H9 (cell line): ENCODE measurements around the gene SNRPD3. TPM values are rescaled to one million over a fixed set of nuclear protein-coding genes. Genes with fewer than 3 reads are reported as not detected.
"Not testable (repeated sequence)": the region's sequence is repeated elsewhere in the genome, so short reads cannot be mapped to it uniquely, and the experiment has no call there.

Source experiments
- DNase-seq: peaks from one replicate; pipeline ENCODE4 v3.0.0-alpha.2; 2017
- H2AFZ ChIP-seq: one replicate; pipeline ENCODE4 v1.6.1; 2013; ENCODE audit warnings: mild to moderate bottlenecking, low read length, control low read depth, moderate library complexity
- H2AK5ac ChIP-seq: 2 replicates; pipeline ENCODE4 v1.6.1; 2013; ENCODE audit warnings: low read length, control low read depth, mixed read lengths; ENCODE audit not compliant: insufficient read length
- H2BK120ac ChIP-seq: one replicate; pipeline ENCODE4 v1.6.1; 2013; ENCODE audit warnings: low read depth, mild to moderate bottlenecking, low read length, control low read depth, inconsistent platforms; ENCODE audit not compliant: poor library complexity, severe bottlenecking
- H2BK12ac ChIP-seq: 2 replicates; pipeline ENCODE4 v1.6.1; 2013; ENCODE audit warnings: low read length, control low read depth, mixed read lengths, low read depth; ENCODE audit not compliant: insufficient read length
- H2BK15ac ChIP-seq: 2 replicates; pipeline ENCODE4 v1.6.1; 2013; ENCODE audit warnings: low read depth, low read length, control low read depth
- H2BK20ac ChIP-seq: one replicate; pipeline ENCODE4 v1.6.1; 2013; ENCODE audit warnings: low read depth, mild to moderate bottlenecking, low read length, control low read depth, inconsistent platforms; ENCODE audit not compliant: poor library complexity, severe bottlenecking
- H2BK5ac ChIP-seq: 2 replicates; pipeline ENCODE4 v1.6.1; 2013; ENCODE audit warnings: low read length, control low read depth, mixed read lengths; ENCODE audit not compliant: insufficient read length
- H3K14ac ChIP-seq: 2 replicates; pipeline ENCODE4 v1.6.1; 2013; ENCODE audit warnings: low read length, control low read depth; ENCODE audit not compliant: insufficient read depth
- H3K18ac ChIP-seq: 2 replicates; pipeline ENCODE4 v1.6.1; 2013; ENCODE audit warnings: low read depth, mild to moderate bottlenecking, mixed read lengths, low read length, control low read depth; ENCODE audit not compliant: insufficient read length
- H3K23ac ChIP-seq: 2 replicates; pipeline ENCODE4 v1.6.1; 2013; ENCODE audit warnings: low read length, control low read depth, mixed read lengths, low read depth; ENCODE audit not compliant: insufficient read length
- H3K23me2 ChIP-seq: 2 replicates; pipeline ENCODE4 v1.6.1; 2013; ENCODE audit warnings: low read depth, mild to moderate bottlenecking, mixed read lengths, low read length, control low read depth; ENCODE audit not compliant: insufficient read length, poor library complexity, severe bottlenecking
- H3K27ac ChIP-seq: 2 replicates; pipeline ENCODE4 v1.5.1; 2013; ENCODE audit warnings: low read length, control low read depth, mixed read lengths, low read depth; ENCODE audit not compliant: insufficient read length
- H3K27me3 ChIP-seq: 2 replicates; pipeline ENCODE4 v1.6.1; 2013; ENCODE audit warnings: low read length, control low read depth, inconsistent platforms; ENCODE audit not compliant: insufficient read depth
- H3K4ac ChIP-seq: 2 replicates; pipeline ENCODE4 v1.6.1; 2013; ENCODE audit warnings: low read depth, mild to moderate bottlenecking, control low read depth, inconsistent platforms, low read length, moderate library complexity
- H3K4me1 ChIP-seq: 2 replicates; pipeline ENCODE4 v1.6.1; 2013; ENCODE audit warnings: low read length, control low read depth, inconsistent platforms; ENCODE audit not compliant: insufficient read depth
- H3K4me2 ChIP-seq: 2 replicates; pipeline ENCODE4 v1.6.1; 2013; ENCODE audit warnings: low read length, control low read depth, mixed read lengths; ENCODE audit not compliant: insufficient read length, insufficient read depth
- H3K56ac ChIP-seq: 2 replicates; pipeline ENCODE4 v1.6.1; 2013; ENCODE audit warnings: low read depth, mild to moderate bottlenecking, mixed read lengths, low read length, control low read depth; ENCODE audit not compliant: insufficient read length
- H3K79me1 ChIP-seq: 2 replicates; pipeline ENCODE4 v1.6.1; 2013; ENCODE audit warnings: low read depth, mild to moderate bottlenecking, moderate library complexity, low read length, control low read depth, inconsistent platforms; ENCODE audit not compliant: insufficient read depth, poor library complexity, severe bottlenecking
- H3K79me2 ChIP-seq: 2 replicates; pipeline ENCODE4 v1.6.1; 2013; ENCODE audit warnings: low read length, control low read depth, inconsistent platforms; ENCODE audit not compliant: insufficient read depth
- H3K9ac ChIP-seq: 2 replicates; pipeline ENCODE4 v1.6.1; 2013; ENCODE audit warnings: low read length, control low read depth, mixed read lengths; ENCODE audit not compliant: insufficient read length; ENCODE audit errors: extremely low read depth
- H3K9me3 ChIP-seq: one replicate; pipeline ENCODE4 v1.6.1; 2013; ENCODE audit warnings: low read depth, low read length, inconsistent platforms; ENCODE audit not compliant: control insufficient read depth
- H3T11ph ChIP-seq: one replicate; pipeline ENCODE4 v1.6.1; 2013; ENCODE audit warnings: mild to moderate bottlenecking, low read length, control low read depth, inconsistent platforms
- H4K20me1 ChIP-seq: one replicate; pipeline ENCODE4 v1.6.1; 2013; ENCODE audit not compliant: control insufficient read depth, insufficient read length, insufficient read depth
- H4K5ac ChIP-seq: 2 replicates; pipeline ENCODE4 v1.6.1; 2013; ENCODE audit warnings: low read depth, mild to moderate bottlenecking, mixed read lengths, low read length, control low read depth; ENCODE audit not compliant: insufficient read length
- H4K8ac ChIP-seq: replicated peaks from 2 replicates; pipeline ENCODE4 v1.6.1; 2013; ENCODE audit warnings: low read length, control low read depth, mixed read lengths, low read depth; ENCODE audit not compliant: insufficient read length
- H4K91ac ChIP-seq: 2 replicates; pipeline ENCODE4 v1.6.1; 2013; ENCODE audit warnings: low read depth, mild to moderate bottlenecking, moderate library complexity, mixed read lengths, low read length, control low read depth; ENCODE audit not compliant: insufficient read length
- H3K27ac Mint-ChIP-seq, 3 experiments: 2 replicates in 2 of 3; 3 replicates in 1 of 3; pipeline ENCODE4 v1.8.0; 2020 to 2021; ENCODE audit warnings: mixed read lengths in 3 of 3, mild to moderate bottlenecking in 1 of 3, moderate library complexity in 1 of 3
- H3K27me3 Mint-ChIP-seq: 2 replicates; pipeline ENCODE4 v1.8.0; 2021; ENCODE audit warnings: low read depth, mild to moderate bottlenecking, moderate library complexity, mixed read lengths
- H3K36me3 Mint-ChIP-seq, 3 experiments: 2 replicates in 2 of 3; 3 replicates in 1 of 3; pipeline ENCODE4 v1.8.0; 2020 to 2021; ENCODE audit warnings: low read depth in 3 of 3, mixed read lengths in 3 of 3; ENCODE audit not compliant: insufficient read depth in 1 of 3
- H3K4me1 Mint-ChIP-seq, 2 experiments: 2 replicates each; pipeline ENCODE4 v1.8.0; 2020; ENCODE audit warnings: mixed read lengths in 2 of 2
- H3K4me3 Mint-ChIP-seq, 2 experiments: 2 replicates in 1 of 2; 3 replicates in 1 of 2; pipeline ENCODE4 v1.8.0; 2020 to 2021; ENCODE audit warnings: mild to moderate bottlenecking in 2 of 2, mixed read lengths in 2 of 2, moderate library complexity in 1 of 2
- H3K9me3 Mint-ChIP-seq, 2 experiments: 2 replicates in 1 of 2; 3 replicates in 1 of 2; pipeline ENCODE4 v1.8.0; 2020; ENCODE audit warnings: mild to moderate bottlenecking in 2 of 2, mixed read lengths in 2 of 2, moderate library complexity in 1 of 2
- CTCF ChIP-seq: fragments of 200-600 bp; sonication (generic); conservative IDR thresholded peaks from 3 replicates; pipeline ENCODE4 v1.8.0; 2021; ENCODE audit warnings: antibody characterized with exemption, mild to moderate bottlenecking
- WGBS: extraction: QIAGEN DNeasy Blood & Tissue Kit; methylation state at CpG from one replicate; pipeline ENCODE4 v1.1.7; 2013; ENCODE audit warnings: missing lambda C conversion rate, low lambda C conversion rate, mixed read lengths; ENCODE audit not compliant: insufficient read length; ENCODE audit errors: extremely low coverage; 5-methylcytosine and 5-hydroxymethylcytosine counted together
- total RNA-seq: library from RNA; stranded (reverse); gene quantifications from 2 replicates; pipeline ENCODE4 v1.2.1, GENCODE V29; 2021

SNRPD3 gene
- total RNA-seq, 1 experiment from 2014 or later, result 212 TPM

GRCh38 chr22:24592851-24593558 is 37.2 kb downstream of the SNRPD3 start, which contains the start of gene LRRC75B:
LRRC75B (minus strand) TSS chr22:24593073; CDS start chr22:24593039, 34 bp downstream.
- Mint-ChIP-seq H3K36me3 (no peaks in the 10 kb centered on the region), H3K4me3 (peak within 1 kb of the TSS; percentile 90 to 98), H3K27ac (peak within 1 kb of the TSS; percentile 32 to 94 (median 93); a peak in 3 of 7 replicates), H3K4me1 (peaks cover 5 to 26% of the 10 kb centered on the region in 2 experiments), H3K27me3 (no peaks in the 10 kb centered on the region), H3K9me3 (no peaks in the 10 kb centered on the region)
- Histone ChIP-seq H3K23ac (no peak within 1 kb of the TSS), H2BK5ac (no peak within 1 kb of the TSS), H4K91ac (no peak within 1 kb of the TSS), H3K9ac (peak within 1 kb of the TSS; percentile 62), H4K5ac (no peak within 1 kb of the TSS), H2AK5ac (no peak within 1 kb of the TSS), H3K27ac (no peak within 1 kb of the TSS), H2BK12ac (no peak within 1 kb of the TSS), H3T11ph (no peak within 1 kb of the TSS), H3K56ac (no peak within 1 kb of the TSS), H2BK20ac (no peak within 1 kb of the TSS), H3K27me3 (no peaks in the 10 kb centered on the region), H3K4me2 (peak within 1 kb of the TSS; percentile 35), H4K8ac (no peak within 1 kb of the TSS), H2BK15ac (no peak within 1 kb of the TSS), H3K79me2 (no peaks in the 10 kb centered on the region), H3K79me1 (no peaks in the 10 kb centered on the region), H2BK120ac (no peak within 1 kb of the TSS), H3K23me2 (no peaks in the 10 kb centered on the region), H4K20me1 (no peaks in the 10 kb centered on the region), H3K9me3 (no peaks in the 10 kb centered on the region), H3K14ac (peak within 1 kb of the TSS; percentile 84; the same call in 1 of the 2 replicates), H3K18ac (peak within 1 kb of the TSS; percentile 94), H3K4ac (no peak within 1 kb of the TSS), H3K4me1 (no peaks in the 10 kb centered on the region), H2AFZ (no peak within 1 kb of the TSS)
- peak; percentile 89 for DNase-seq
- no CpG with 5 or more reads among the region's 72 CpGs for WGBS
- TF ChIP-seq CTCF, result no peak

DNA sequence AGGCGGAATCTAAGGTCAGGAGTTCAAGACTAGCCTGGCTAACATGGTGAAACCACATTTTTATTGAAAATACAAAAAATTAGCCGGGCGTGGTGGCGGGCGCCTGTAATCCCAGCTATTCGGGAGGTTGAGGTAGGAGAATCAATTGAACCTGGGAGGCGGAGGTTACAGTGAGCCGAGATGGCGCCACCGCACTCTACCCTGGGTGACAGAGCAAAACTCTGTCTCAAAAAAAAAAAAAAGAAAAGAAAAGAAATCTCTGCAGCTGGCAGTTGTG is 37.7 kb downstream of the SNRPD3 start:
- not testable (repeated sequence) for H3K4ac ChIP-seq, H3K23me2 ChIP-seq, H3K4me1 ChIP-seq, H2BK20ac ChIP-seq, H3K9me3 Mint-ChIP-seq, H2BK5ac ChIP-seq, H4K8ac ChIP-seq, H3K27me3 Mint-ChIP-seq, DNase-seq, H3K14ac ChIP-seq, H3K79me1 ChIP-seq, H2AFZ ChIP-seq, H3K27ac ChIP-seq, H2BK12ac ChIP-seq, H4K20me1 ChIP-seq, H3K23ac ChIP-seq, H3K18ac ChIP-seq, H3K9ac ChIP-seq, H3K27me3 ChIP-seq, H3K9me3 ChIP-seq, H4K5ac ChIP-seq, H2BK15ac ChIP-seq, H4K91ac ChIP-seq, H3K36me3 Mint-ChIP-seq, H3K56ac ChIP-seq, H2AK5ac ChIP-seq, H3K79me2 ChIP-seq, H2BK120ac ChIP-seq, H3T11ph ChIP-seq
- peak overlapping the region; percentile 35 for H3K4me2 ChIP-seq
- WGBS, result no CpG with 5 or more reads among the region's 10 CpGs
- Mint-ChIP-seq H3K27ac (peak overlapping the region in 2 of 3 experiments; percentile 62 to 73; a peak in 1 of 7 replicates), H3K4me1 (peaks cover 5 to 26% of the 10 kb centered on the region in 2 experiments), H3K4me3 (peak overlapping the region; percentile 62 to 81)
